Tibial nerve (tissue), 4 donors: ENCODE results near the gene BTBD6. TPM values are rescaled to one million over a fixed set of nuclear protein-coding genes. Genes with fewer than 3 reads are reported as not detected.

Experiments used
- DNase-seq, 2 donors: peaks; one replicate each; pipeline ENCODE4 v3.0.0-alpha.2; 2019; ENCODE audit warnings: low spot score in 2 of 2
- H3K27ac ChIP-seq, 4 donors: fragments of 200-600 bp; sonication (generic) in 3 of 4; one replicate each; pipeline ENCODE4 v1.5.1; 2017 to 2019; ENCODE audit warnings: mild to moderate bottlenecking in 1 of 4
- H3K27me3 ChIP-seq, 2 donors: fragments of 200-600 bp; sonication (generic) in 1 of 2; one replicate each; pipeline versions ENCODE4 v1.5.1 to v1.6.0; 2017 to 2019
- H3K36me3 ChIP-seq, 3 donors: fragments of 200-600 bp; sonication (generic); one replicate each; pipeline ENCODE4 v1.5.1; 2018 to 2019
- H3K4me1 ChIP-seq, 4 donors: fragments of 200-600 bp; sonication (generic) in 3 of 4; one replicate each; pipeline ENCODE4 v1.5.1; 2017 to 2019
- H3K4me3 ChIP-seq, 4 donors: fragments of 200-600 bp; sonication (generic) in 3 of 4; one replicate each; pipeline ENCODE4 v1.5.1; 2017 to 2019; ENCODE audit warnings: mild to moderate bottlenecking in 1 of 4, moderate library complexity in 1 of 4
- H3K9me3 ChIP-seq, 4 donors: fragments of 200-600 bp; sonication (generic) in 3 of 4; one replicate each; pipeline ENCODE4 v1.5.1; 2017 to 2019
- CTCF ChIP-seq, 5 experiments: fragments of 200-600 bp in 3 of 5; fragments of 450-650 bp in 2 of 5; sonication (generic) in 3 of 5; IDR thresholded peaks; one replicate each; pipeline ENCODE4 v1.5.1; 2016 to 2019; ENCODE audit warnings: antibody characterized with exemption in 5 of 5, mild to moderate bottlenecking in 3 of 5, moderate library complexity in 2 of 5
- EP300 ChIP-seq, 2 donors: sonication (generic); formaldehyde crosslinking; IDR thresholded peaks; one replicate each; pipeline ENCODE4 v1.6.1; 2017; ENCODE audit warnings: antibody characterized with exemption in 2 of 2, mild to moderate bottlenecking in 1 of 2
- POLR2A ChIP-seq, 2 donors: fragments of 450-650 bp; IDR thresholded peaks; one replicate each; pipeline ENCODE4 v1.6.1; 2017; ENCODE audit warnings: antibody characterized with exemption in 2 of 2, mild to moderate bottlenecking in 2 of 2, moderate library complexity in 2 of 2
- WGBS, 2 donors: methylation state at CpG; one replicate each; pipeline ENCODE4 v1.1.5; 2018; 5-methylcytosine and 5-hydroxymethylcytosine counted together
- total RNA-seq, 4 donors: library from RNA; depleted of rRNA; stranded (reverse); fragments of >200 nt; gene quantifications; one replicate each; pipeline ENCODE4 v1.1.0, GENCODE V29; 2016

The BTBD6 gene
- total RNA-seq, 4 donors from 2014 or later = 53.7 to 61.2 (median 53.9) TPM

GRCh38 chr14:105213361-105213760 is 35.0 kb upstream of the BTBD6 start:
- no peaks in the 10 kb centered on the region for H3K4me1 ChIP-seq
- 82 to 89% methylated on average over 10 of the region's 10 CpGs for WGBS, 2 donors
- TF ChIP-seq POLR2A (IDR thresholded peaks at IDR 0.05) (no peak), EP300 (IDR thresholded peaks at IDR 0.05) (no peak), CTCF (IDR thresholded peaks at IDR 0.05) (no peak)
- H3K36me3 ChIP-seq = peaks cover 0 to 93% (median 0%) of the 10 kb centered on the region in 3 donors
- H3K27ac ChIP-seq = no peak overlapping the region
- no peaks in the 10 kb centered on the region for H3K27me3 ChIP-seq
- no peak overlapping the region for H3K4me3 ChIP-seq
- DNase-seq = no peak
- no peaks in the 10 kb centered on the region for H3K9me3 ChIP-seq

GRCh38 chr14:105214324-105214915 is 33.9 kb upstream of the BTBD6 start:
- no peak for DNase-seq
- Histone ChIP-seq H3K27me3 (no peaks in the 10 kb centered on the region), H3K9me3 (no peaks in the 10 kb centered on the region), H3K27ac (no peak overlapping the region), H3K4me3 (no peak overlapping the region), H3K4me1 (no peaks in the 10 kb centered on the region), H3K36me3 (peaks cover 0 to 93% (median 4%) of the 10 kb centered on the region in 3 donors)
- TF ChIP-seq EP300 (IDR thresholded peaks at IDR 0.05) (no peak), CTCF (IDR thresholded peaks at IDR 0.05) (no peak), POLR2A (IDR thresholded peaks at IDR 0.05) (no peak)
- 65 to 80% methylated on average over 5 to 13 of the region's 14 CpGs for WGBS, 2 donors

GRCh38 chr14:105215602-105216001 is 32.7 kb upstream of the BTBD6 start:
- Histone ChIP-seq H3K4me3 (no peak overlapping the region), H3K27ac (no peak overlapping the region), H3K36me3 (peaks cover 0 to 93% (median 12%) of the 10 kb centered on the region in 3 donors), H3K9me3 (no peaks in the 10 kb centered on the region), H3K4me1 (no peaks in the 10 kb centered on the region), H3K27me3 (no peaks in the 10 kb centered on the region)
- TF ChIP-seq POLR2A (IDR thresholded peaks at IDR 0.05) = no peak
- TF ChIP-seq EP300 (IDR thresholded peaks at IDR 0.05) = no peak
- no peak for TF ChIP-seq CTCF (IDR thresholded peaks at IDR 0.05)
- DNase-seq = no peak
- WGBS, 2 donors = 77 to 90% methylated on average over 3 of the region's 3 CpGs

- Histone ChIP-seq H3K4me3 (no peak overlapping the region), H3K36me3 (peaks cover 0 to 93% (median 20%) of the 10 kb centered on the region in 3 donors), H3K27me3 (no peaks in the 10 kb centered on the region), H3K4me1 (no peaks in the 10 kb centered on the region), H3K9me3 (no peaks in the 10 kb centered on the region), H3K27ac (no peak overlapping the region)
- TF ChIP-seq CTCF (IDR thresholded peaks at IDR 0.05) (no peak), POLR2A (IDR thresholded peaks at IDR 0.05) (no peak), EP300 (IDR thresholded peaks at IDR 0.05) (no peak)
- 86 to 87% methylated on average over 20 to 30 of the region's 30 CpGs for WGBS, 2 donors
- DNase-seq = no peak
Observed at GRCh38 chr14:105216490-105217247, 31.7 kb upstream of the BTBD6 start.

- 92 to 93% methylated on average over 5 to 10 of the region's 11 CpGs for WGBS, 2 donors
- TF ChIP-seq POLR2A (IDR thresholded peaks at IDR 0.05) (no peak), CTCF (IDR thresholded peaks at IDR 0.05) (no peak), EP300 (IDR thresholded peaks at IDR 0.05) (no peak)
- Histone ChIP-seq H3K27me3 (no peaks in the 10 kb centered on the region), H3K27ac (no peak overlapping the region), H3K9me3 (no peaks in the 10 kb centered on the region), H3K4me1 (no peaks in the 10 kb centered on the region), H3K36me3 (peaks cover 0 to 92% (median 21%) of the 10 kb centered on the region in 3 donors), H3K4me3 (no peak overlapping the region)
- no peak for DNase-seq
Observed at GRCh38 chr14:105217774-105218173, 30.6 kb upstream of the BTBD6 start.
